ENCODE data around the gene ZNF792. TPM values are rescaled to one million over a fixed set of nuclear protein-coding genes. Genes with fewer than 3 reads are reported as not detected.

Gene ZNF792
- total and polyA plus RNA-seq, 2 of the 8 experiments (the other 6 are each of a cell fraction or from before 2014, with no cell fraction given), result 2.5 to 7.2 TPM

DNA sequence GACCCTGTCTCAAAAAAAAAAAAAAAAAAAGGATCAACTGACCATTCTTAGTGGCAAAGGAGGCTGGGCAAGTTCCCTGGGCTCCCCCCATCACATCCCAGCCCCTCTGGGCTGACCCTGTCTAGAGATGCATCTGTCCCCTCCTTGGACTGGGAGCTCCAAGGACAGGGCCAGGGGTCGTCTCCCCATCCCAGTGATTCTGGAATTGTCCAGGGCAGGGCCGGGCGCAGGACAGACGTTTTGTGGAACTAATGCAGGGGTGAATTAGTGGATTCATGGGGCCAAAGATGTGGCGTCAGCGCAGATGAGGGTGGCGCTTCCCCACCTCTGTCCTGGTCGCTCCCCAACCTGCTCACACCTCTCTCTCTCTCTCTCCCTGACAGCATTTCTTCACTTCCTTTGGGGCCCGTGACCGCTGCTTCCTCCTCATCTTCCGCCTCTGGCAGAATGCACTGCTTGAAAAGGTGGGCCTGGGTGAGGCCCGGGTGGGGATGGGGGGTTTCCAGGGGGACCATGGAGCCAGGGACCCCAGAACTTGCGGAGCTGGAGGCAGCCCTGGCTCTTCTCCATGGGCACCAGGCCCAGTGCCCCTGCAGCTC is 47.2 kb upstream of the ZNF792 start (continued):
- TF ChIP-seq TAF1 (IDR thresholded peaks at IDR 0.05; ENCODE audit: low read depth, low read length), result no peak
- no peak for TF ChIP-seq GABPA (IDR thresholded peaks at IDR 0.05; ENCODE audit: borderline replicate concordance, insufficient read depth, low read length)
- no peak for TF ChIP-seq CHD1 (IDR thresholded peaks at IDR 0.05; ENCODE audit: low read depth, low read length)
- no peak for TF ChIP-seq EP300 (IDR thresholded peaks at IDR 0.05; ENCODE audit: borderline replicate concordance in 1 of 2, low read depth in 2 of 2, low read length in 2 of 2)
- no peak for TF ChIP-seq GTF2F1 (IDR thresholded peaks at IDR 0.05; ENCODE audit: borderline replicate concordance, low read depth, low read length)
- TF ChIP-seq YY1 (IDR thresholded peaks at IDR 0.05; ENCODE audit: low read depth, low read length), result no peak
- no peak for TF ChIP-seq RXRA (IDR thresholded peaks at IDR 0.05; ENCODE audit: insufficient read depth, low read depth, low read length)
- TF ChIP-seq RFX5 (IDR thresholded peaks at IDR 0.05; ENCODE audit: borderline replicate concordance, low read depth, low read length), result no peak
- TF ChIP-seq HDAC2 (IDR thresholded peaks at IDR 0.05; ENCODE audit: borderline replicate concordance in 1 of 2, low read depth in 2 of 2, low read length in 2 of 2), result no peak
- TF ChIP-seq NRF1 (IDR thresholded peaks at IDR 0.05; ENCODE audit: low read depth, low read length), result no peak

Data from H1 (cell line).